OCI-LY3 (cell line): ENCODE results near the gene GRIN1.

Experiments used
- H2AFZ ChIP-seq: fragments of 200-600, 300-600 bp; shearing (Covaris generic); 2 replicates; pipeline ENCODE4 v1.6.0; 2014; ENCODE audit warnings: antibody characterized with exemption, low read depth, low read length
- H3K27ac ChIP-seq: fragments of 200-600, 300-600 bp; sonication (generic); 2 replicates; pipeline ENCODE4 v1.5.1; 2014; ENCODE audit warnings: mild to moderate bottlenecking, low read length, moderate library complexity, mixed read lengths
- H3K27me3 ChIP-seq: fragments of 200-600, 300-600 bp; sonication (generic); 2 replicates; pipeline ENCODE4 v1.6.1; 2014; ENCODE audit warnings: low read depth, low read length, mixed read lengths
- H3K36me3 ChIP-seq: fragments of 200-600, 300-600 bp; sonication (generic); replicated peaks from 2 replicates; pipeline ENCODE3; 2014; ENCODE audit warnings: low read depth, low read length, mixed read lengths
- H3K4me1 ChIP-seq: fragments of 300-600, 200-600 bp; sonication (generic); 2 replicates; pipeline ENCODE4 v1.6.1; 2014; ENCODE audit warnings: low read length, mixed read lengths
- H3K4me2 ChIP-seq: fragments of 200-600, 300-600 bp; sonication (generic); 2 replicates; pipeline ENCODE4 v1.6.1; 2014; ENCODE audit warnings: low read length, mixed read lengths
- H3K4me3 ChIP-seq: fragments of 300-600, 200-600 bp; sonication (generic); 2 replicates; pipeline ENCODE4 v1.5.1; 2014; ENCODE audit warnings: antibody characterized with exemption, mild to moderate bottlenecking, low read length, moderate library complexity
- H3K79me2 ChIP-seq: fragments of 300-600, 200-600 bp; shearing (Covaris generic); 2 replicates; pipeline ENCODE4 v1.6.1; 2014; ENCODE audit warnings: mild to moderate bottlenecking, low read length, mixed read lengths
- H3K9ac ChIP-seq: fragments of 300-600, 200-600 bp; shearing (Covaris generic); 2 replicates; pipeline ENCODE4 v1.6.0; 2014; ENCODE audit warnings: mild to moderate bottlenecking, low read length, moderate library complexity
- H3K9me3 ChIP-seq: fragments of 200-600, 300-600 bp; shearing (Covaris generic); 2 replicates; pipeline ENCODE4 v1.6.1; 2014; ENCODE audit warnings: low read length, mixed read lengths; ENCODE audit not compliant: insufficient read depth
- H4K20me1 ChIP-seq: fragments of 200-600, 300-600 bp; sonication (generic); 2 replicates; pipeline ENCODE4 v1.6.1; 2016; ENCODE audit warnings: low read length, mixed read lengths; ENCODE audit not compliant: insufficient read depth
- CTCF ChIP-seq: fragments of 200-600, 300-600 bp; sonication (generic); IDR thresholded peaks from 2 replicates; pipeline ENCODE4 v1.5.1; 2014; ENCODE audit warnings: antibody characterized with exemption, low read length, low read depth
- EZH2phosphoT487 ChIP-seq: fragments of 200-600 bp; shearing (Covaris generic); IDR thresholded peaks from 2 replicates; pipeline ENCODE4 v1.6.1; 2018; ENCODE audit warnings: antibody characterized with exemption, mixed run types, low read depth

GRIN1 gene

GRCh38 chr9:137156567-137157375, 17.8 kb downstream of the GRIN1 start:
- Histone ChIP-seq H3K4me2 (no peak overlapping the region), H4K20me1 (no peaks in the 10 kb centered on the region), H3K27ac (no peak overlapping the region), H3K79me2 (no peaks in the 10 kb centered on the region), H3K27me3 (0 out of 2 replicates have a peak, but pooled peaks cover 6% of the 10 kb centered on the region), H3K4me3 (no peak overlapping the region), H3K9me3 (no peaks in the 10 kb centered on the region), H3K9ac (no peak overlapping the region), H3K36me3 (no peaks in the 10 kb centered on the region), H2AFZ (no peak overlapping the region), H3K4me1 (peaks cover 24% of the 10 kb centered on the region)
- TF ChIP-seq EZH2phosphoT487, result no peak
- TF ChIP-seq CTCF, result no peak

GRCh38 chr9:137157618-137158415, 18.9 kb downstream of the GRIN1 start:
- Histone ChIP-seq H3K79me2 (no peaks in the 10 kb centered on the region), H3K27me3 (0 out of 2 replicates have a peak, but pooled peaks cover 6% of the 10 kb centered on the region), H3K4me3 (no peak overlapping the region), H3K4me1 (peaks cover 19% of the 10 kb centered on the region), H2AFZ (no peak overlapping the region), H3K4me2 (no peak overlapping the region), H3K9me3 (no peaks in the 10 kb centered on the region), H4K20me1 (no peaks in the 10 kb centered on the region), H3K9ac (no peak overlapping the region), H3K36me3 (no peaks in the 10 kb centered on the region), H3K27ac (no peak overlapping the region)
- no peak for TF ChIP-seq CTCF
- no peak for TF ChIP-seq EZH2phosphoT487

GRCh38 chr9:137158625-137159024, 19.7 kb downstream of the GRIN1 start:
- Histone ChIP-seq H3K4me1 (peaks cover 19% of the 10 kb centered on the region), H3K36me3 (no peaks in the 10 kb centered on the region), H2AFZ (no peak overlapping the region), H3K4me3 (no peak overlapping the region), H3K27me3 (0 out of 2 replicates have a peak, but pooled peaks cover 6% of the 10 kb centered on the region), H3K9me3 (no peaks in the 10 kb centered on the region), H3K4me2 (peak overlapping the region; percentile 56; the same call in 1 of the 2 replicates), H3K79me2 (no peaks in the 10 kb centered on the region), H3K9ac (peak overlapping the region; percentile 17; the same call in 1 of the 2 replicates), H3K27ac (no peak overlapping the region), H4K20me1 (no peaks in the 10 kb centered on the region)
- TF ChIP-seq EZH2phosphoT487, result no peak
- no peak for TF ChIP-seq CTCF
